Stimulated activated CD8-positive, alpha-beta memory T cell treated with anti-CD3 and anti-CD28 coated beads, Interleukin-15, amount 100 ng/mL, for 24 hours (primary cell): ENCODE results near the gene MEX3B.
"Not testable (repeated sequence)": the region's sequence is repeated elsewhere in the genome, so short reads cannot be mapped to it uniquely, and the experiment has no call there.

Experiments used
- DNase-seq: peaks from one replicate; pipeline ENCODE4 v3.0.0-alpha.2; 2020; ENCODE audit warnings: low read depth

MEX3B gene

DNA sequence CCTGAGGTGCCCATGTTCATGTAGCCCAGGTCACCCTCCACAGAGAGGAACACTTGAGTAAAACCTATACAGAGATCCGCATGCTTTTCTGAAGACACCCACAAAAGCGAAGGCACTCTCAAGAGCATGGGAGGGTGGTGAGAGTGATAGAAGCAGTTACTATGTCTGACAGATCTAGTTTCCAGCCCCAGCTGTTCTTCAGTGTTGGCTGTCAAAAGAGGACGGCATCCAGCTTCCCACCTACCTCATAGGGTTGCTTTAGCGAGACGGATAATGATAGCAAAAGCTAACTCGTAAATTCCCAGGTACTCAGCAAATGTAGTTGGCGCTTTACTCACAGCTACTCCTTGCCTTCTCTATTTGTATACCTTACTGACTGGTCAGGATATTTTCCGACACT is 3.0 kb upstream of the MEX3B start:
- DNase-seq = no peak

DNA sequence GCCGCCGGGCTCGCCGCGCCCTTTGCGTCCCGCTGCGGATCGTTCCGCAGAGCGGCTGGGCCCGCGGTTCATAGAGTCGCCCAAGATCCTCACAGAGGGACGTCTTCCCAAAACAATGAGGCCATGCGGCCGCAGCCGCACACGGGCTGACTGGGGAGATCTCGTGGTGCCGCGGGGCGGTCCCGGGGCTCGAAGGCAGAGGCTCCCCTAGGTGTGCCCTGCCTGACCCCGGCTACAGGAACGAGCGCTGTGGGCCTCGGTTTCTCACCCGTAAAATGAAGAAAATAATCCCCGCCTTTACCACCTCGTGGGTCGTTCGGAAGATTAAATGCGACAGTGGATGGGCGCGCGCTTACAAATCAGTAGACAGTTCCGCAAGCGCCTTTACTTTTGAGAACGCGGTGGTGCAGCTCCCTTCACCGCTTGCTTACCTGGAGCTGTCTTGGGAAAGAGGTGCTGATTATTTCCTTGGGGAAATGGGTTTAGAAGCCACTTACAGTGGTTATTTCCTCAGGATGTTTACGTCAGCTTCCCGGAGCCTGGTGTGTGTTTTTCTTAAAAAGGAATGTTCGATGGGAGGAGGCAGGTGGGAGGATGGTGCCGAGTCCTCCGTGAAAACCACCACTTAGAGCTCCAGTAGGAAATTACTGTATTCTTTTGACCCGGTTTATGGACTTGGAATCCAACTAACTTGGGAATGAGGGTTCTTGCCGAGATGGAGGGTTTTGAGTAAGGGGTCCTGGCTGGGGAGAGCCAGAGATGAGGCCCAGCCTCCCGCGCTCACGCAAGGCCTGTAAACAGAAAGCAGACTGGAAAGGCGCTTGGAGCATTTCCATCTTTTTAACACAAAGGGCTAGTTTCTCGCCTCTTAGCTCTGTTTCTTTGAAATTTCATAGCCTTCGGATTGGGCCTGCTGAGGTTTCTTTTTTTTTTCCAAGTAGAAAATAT is 1.9 kb upstream of the MEX3B start:
- DNase-seq = no peak

DNA sequence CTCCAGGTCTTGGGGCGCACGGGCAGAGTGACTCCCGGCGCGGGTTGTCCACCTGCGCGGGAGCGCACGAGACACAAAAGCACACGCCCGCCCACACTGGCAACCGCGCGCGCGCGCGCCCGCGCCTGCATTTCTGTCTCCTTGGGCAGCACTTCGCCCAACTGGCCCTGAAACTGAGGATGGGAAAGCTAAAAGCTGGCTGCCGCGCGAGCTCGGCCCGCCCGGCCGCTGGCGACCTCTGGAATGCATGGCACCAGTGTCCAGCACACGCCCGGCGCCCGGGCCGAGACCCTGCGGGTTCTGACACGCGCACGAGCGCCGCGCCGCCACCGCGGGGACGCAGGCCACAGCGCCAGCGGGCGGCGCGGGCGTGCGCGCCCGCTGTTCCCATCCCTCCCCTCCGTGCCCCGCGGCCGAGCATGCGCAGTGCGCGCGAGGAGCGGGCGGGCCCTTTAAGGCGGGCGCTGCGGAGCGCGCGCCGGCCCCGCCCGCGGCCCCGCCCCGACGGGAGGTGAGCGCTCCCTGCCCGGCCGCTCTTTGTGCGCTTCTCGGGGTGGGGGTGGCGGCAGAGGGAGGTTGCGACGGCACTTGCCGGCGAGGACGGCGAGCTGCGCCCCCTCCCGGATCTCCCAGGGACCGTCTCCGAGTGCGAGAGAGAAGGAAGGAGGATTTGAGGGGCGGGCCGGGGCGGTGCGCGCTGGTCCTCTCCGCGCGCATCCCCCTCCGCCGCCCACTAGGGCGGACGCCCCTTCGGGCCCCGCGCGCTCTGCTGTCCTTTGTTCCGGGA is 1.0 kb upstream of the MEX3B start:
- DNase-seq = peak; percentile 77

GRCh38 chr15:82045179-82045891 is 483 bp downstream of the MEX3B start:
- DNase-seq = no peak

- DNase-seq = no peak
Measured at GRCh38 chr15:82044373-82045178, 1.2 kb downstream of the MEX3B start.

GRCh38 chr15:82043796-82044372 is 1.9 kb downstream of the MEX3B start:
- no peak for DNase-seq

DNA sequence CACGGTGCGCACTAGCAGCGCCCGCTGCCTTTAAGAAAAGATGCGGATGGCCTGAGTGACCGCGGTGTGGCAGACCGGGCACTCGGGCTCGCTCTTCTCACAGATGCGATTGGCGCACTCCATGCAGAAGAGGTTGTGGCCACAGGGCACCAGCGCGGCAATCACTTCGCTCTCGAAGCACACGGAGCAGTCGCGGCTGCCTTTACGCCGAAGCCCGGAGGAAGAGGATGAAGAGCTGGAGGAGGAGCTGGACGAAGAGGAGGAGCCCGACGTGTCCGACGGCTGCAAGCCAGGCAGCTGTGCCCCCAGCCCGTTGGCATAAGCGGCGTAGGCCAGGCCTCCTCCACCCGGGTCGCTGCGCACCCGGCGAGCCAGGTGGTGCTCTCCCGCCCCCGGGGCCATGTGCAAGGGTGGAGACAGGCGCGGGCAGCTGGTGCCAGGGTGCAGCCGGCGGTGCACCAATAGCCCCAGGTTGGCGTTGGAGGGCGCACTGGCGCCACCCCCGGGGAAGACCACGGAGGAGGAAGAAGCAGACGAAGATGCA is 2.6 kb downstream of the MEX3B start:
- DNase-seq = no peak

DNA sequence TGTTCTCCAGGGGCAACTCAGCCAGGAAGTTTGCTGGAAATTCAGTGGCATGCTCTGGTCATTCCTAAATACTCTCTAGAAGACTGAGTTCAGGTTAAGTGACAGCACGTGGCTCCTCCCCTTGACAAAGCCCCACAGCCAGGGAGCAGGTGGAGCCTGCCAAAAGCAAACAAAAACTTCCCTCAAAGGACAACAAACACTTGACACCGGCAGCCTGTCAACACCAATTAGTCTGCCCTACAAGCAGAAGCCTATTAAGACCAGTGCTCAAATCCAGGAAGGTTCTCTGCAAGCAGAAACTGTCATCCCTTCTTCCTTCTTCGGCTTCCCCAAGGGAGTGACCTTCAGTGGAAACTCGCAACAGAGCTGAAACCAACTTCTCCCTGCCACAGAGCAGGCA is 5.0 kb downstream of the MEX3B start:
- no peak for DNase-seq

DNA sequence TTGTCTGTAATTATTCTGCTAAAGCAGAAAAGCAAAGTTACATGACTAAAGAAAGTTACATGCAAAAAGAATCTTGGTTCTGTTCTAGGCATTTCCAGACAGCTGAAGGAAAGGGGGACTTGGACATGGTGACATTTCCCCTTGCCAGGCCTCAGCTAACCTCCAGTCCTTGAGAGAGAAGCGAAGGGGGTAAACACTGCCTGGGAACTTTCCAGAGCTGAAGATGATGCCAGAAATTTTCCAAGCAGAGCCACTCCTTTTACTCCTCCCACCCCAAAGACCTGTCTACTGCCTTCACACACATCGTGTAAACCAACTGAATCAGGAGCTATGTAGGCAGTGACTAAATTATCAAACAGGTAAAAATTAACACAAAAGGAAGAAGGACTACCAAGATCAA is 5.4 kb downstream of the MEX3B start:
- DNase-seq = no peak

GRCh38 chr15:82039871-82040270 is 5.9 kb downstream of the MEX3B start:
- DNase-seq = no peak

DNA sequence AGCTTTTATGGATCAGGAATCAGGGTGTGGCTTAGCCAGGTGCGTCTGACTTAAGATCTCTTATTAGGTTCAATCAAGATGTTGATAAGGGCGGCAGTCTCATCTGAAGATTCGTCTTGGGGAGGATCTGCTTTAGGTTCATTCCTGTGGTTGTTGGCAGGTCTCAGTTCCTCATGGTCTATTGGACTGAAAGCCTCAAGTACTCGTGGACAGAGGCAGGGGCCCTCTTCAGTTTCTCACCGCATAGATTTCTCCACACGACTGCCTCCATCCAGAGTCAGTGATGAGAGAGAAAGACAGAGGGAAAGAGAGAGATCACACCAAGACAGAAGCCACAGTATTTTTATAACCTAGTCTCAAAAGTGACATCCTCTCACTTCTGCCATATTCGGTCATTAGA is 9.4 kb downstream of the MEX3B start:
- no peak for DNase-seq

GRCh38 chr15:82031871-82032270 is 13.9 kb downstream of the MEX3B start:
- DNase-seq = no peak

- DNase-seq = no peak
Measured at GRCh38 chr15:82030176-82030575, 15.6 kb downstream of the MEX3B start.

- not testable (repeated sequence) for DNase-seq
Measured at GRCh38 chr15:82028163-82028562, 17.7 kb downstream of the MEX3B start.

- no peak for DNase-seq
Measured at GRCh38 chr15:82021992-82022391, 23.8 kb downstream of the MEX3B start.

DNA sequence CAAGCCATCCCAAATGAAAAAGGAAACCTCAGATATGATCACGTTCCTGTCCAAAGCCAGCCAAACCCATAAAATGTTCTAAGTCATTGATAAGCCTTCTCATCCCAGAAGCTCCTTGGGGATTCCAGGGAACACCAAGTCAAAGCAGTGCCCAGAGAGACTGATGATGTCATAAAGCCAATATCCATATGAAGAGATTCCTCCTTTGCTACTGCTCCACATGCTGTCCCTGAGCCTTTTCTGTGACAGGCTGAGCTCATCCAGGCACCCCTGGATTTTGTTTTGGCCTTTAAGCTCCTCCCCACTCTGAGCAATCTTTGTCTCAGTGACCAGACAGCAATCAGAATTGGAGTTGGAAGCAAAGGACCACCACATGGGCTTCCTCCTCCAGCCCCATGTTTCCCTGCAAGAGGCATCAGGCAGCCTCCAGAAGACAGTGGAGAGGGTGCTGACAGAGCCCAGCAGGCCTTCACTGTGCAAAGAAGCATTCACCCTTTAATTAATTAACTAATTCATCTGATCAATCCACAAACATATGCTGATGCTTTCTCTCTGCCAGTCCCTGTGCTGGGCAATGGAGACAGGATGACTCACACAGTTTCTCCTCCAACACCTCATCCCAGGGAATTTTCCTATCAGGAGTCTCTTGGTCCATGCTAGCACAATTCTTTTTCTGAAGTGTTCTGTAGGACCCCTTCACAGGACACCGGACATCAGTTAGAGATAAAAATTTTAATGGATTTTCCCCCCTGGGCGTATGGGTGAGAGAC is 25.0 kb downstream of the MEX3B start:
- DNase-seq = no peak

DNA sequence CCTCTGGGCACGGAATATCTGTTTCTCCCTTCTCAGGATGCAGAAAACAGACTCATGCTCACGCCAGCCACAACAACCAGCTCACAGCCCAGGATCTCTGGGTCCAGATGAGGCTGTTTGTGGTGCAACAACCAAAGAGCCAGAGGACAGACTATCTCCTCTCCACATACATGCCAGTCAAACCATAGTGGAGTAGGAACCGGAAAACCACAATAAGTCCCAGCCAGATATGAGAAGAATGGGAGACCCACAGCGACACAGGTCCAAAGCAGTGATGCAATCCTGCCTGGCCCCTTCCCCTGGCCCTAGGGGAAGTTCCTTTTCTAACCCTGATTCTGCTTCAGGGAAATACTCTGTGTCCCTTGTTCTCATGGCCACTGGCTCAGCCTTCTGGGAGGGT is 27.6 kb downstream of the MEX3B start:
- DNase-seq = no peak

GRCh38 chr15:82017656-82018055 is 28.2 kb downstream of the MEX3B start:
- DNase-seq = no peak

DNA sequence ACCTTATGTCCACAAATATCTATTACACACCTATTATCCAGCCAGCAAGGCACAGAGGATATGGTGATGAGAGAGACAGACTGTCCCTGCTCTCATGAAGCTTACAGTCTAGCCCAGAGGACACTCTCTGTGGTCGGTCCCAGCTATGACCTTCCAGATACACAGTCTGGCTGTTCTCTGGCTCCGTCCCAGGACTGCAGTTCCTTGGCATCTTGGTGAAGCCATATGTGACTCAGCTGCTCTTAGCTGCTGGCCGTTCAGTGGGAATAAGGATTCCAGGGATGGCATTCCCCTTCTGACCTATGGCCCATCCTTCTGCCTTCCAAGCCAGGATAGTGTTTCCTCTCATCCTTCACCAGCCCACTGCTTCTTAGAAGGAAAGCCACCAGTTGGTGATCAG is 30.8 kb downstream of the MEX3B start:
- DNase-seq = no peak

GRCh38 chr15:82012908-82013307 is 32.9 kb downstream of the MEX3B start:
- no peak for DNase-seq
